Nephron progenitor cell (in vitro differentiated cells): Measurements from ENCODE around the gene TFE3.

ENCODE experiments used
- DNase-seq: peaks from one replicate; pipeline ENCODE4 v3.0.0; 2021
- H3K27ac Mint-ChIP-seq: 2 replicates; pipeline ENCODE4 v1.8.0; 2021; ENCODE audit warnings: mild to moderate bottlenecking, moderate library complexity, mixed read lengths
- H3K27me3 Mint-ChIP-seq: 2 replicates; pipeline ENCODE4 v1.8.0; 2021; ENCODE audit warnings: mild to moderate bottlenecking, low read depth, mixed read lengths; ENCODE audit not compliant: poor library complexity
- H3K36me3 Mint-ChIP-seq: 2 replicates; pipeline ENCODE4 v1.8.0; 2021; ENCODE audit warnings: low read depth, mixed read lengths
- H3K4me1 Mint-ChIP-seq: 2 replicates; pipeline ENCODE4 v1.8.0; 2021; ENCODE audit warnings: mixed read lengths
- H3K4me3 Mint-ChIP-seq: 2 replicates; pipeline ENCODE4 v1.8.0; 2021; ENCODE audit warnings: mild to moderate bottlenecking, moderate library complexity, mixed read lengths
- H3K9me3 Mint-ChIP-seq: 2 replicates; pipeline ENCODE4 v1.8.0; 2021; ENCODE audit warnings: mild to moderate bottlenecking, moderate library complexity, mixed read lengths
- CTCF ChIP-seq: fragments of 200-600 bp; sonication (generic); IDR thresholded peaks from 2 replicates; pipeline ENCODE4 v1.5.0; 2021; ENCODE audit warnings: antibody characterized with exemption

The TFE3 gene

GRCh38 chrX:49059201-49059600 is 16.0 kb upstream of the TFE3 start:
- no peak for DNase-seq
- no peak for TF ChIP-seq CTCF
- no peak overlapping the region for H3K4me3 Mint-ChIP-seq
- H3K36me3 Mint-ChIP-seq: peaks cover 14% of the 10 kb centered on the region
- H3K9me3 Mint-ChIP-seq: peaks cover 58% of the 10 kb centered on the region
- peaks cover 4% of the 10 kb centered on the region for H3K27me3 Mint-ChIP-seq
- H3K4me1 Mint-ChIP-seq: peaks cover 15% of the 10 kb centered on the region
- no peak overlapping the region for H3K27ac Mint-ChIP-seq

GRCh38 chrX:49058794-49059193 is 15.6 kb upstream of the TFE3 start, which contains the start of gene CCDC120:
CCDC120 (plus strand) TSS chrX:49058999; CDS start chrX:49062042, 3,043 bp downstream.
- no peak within 1 kb of the TSS for H3K4me3 Mint-ChIP-seq
- peaks cover 19% of the 10 kb centered on the region for H3K4me1 Mint-ChIP-seq
- no peak within 1 kb of the TSS for H3K27ac Mint-ChIP-seq
- no peak for TF ChIP-seq CTCF
- peaks cover 62% of the 10 kb centered on the region for H3K9me3 Mint-ChIP-seq
- DNase-seq: no peak
- peaks cover 16% of the 10 kb centered on the region for H3K36me3 Mint-ChIP-seq
- H3K27me3 Mint-ChIP-seq: peaks cover 4% of the 10 kb centered on the region

- H3K4me1 Mint-ChIP-seq: peaks cover 23% of the 10 kb centered on the region
- DNase-seq: no peak
- peaks cover 3% of the 10 kb centered on the region for H3K27me3 Mint-ChIP-seq
- H3K36me3 Mint-ChIP-seq: peaks cover 16% of the 10 kb centered on the region
- no peak overlapping the region for H3K27ac Mint-ChIP-seq
- H3K9me3 Mint-ChIP-seq: peaks cover 63% of the 10 kb centered on the region
- no peak for TF ChIP-seq CTCF
- H3K4me3 Mint-ChIP-seq: peak overlapping the region; percentile 87
These were observed 11.1 kb upstream of the TFE3 start for GRCh38 chrX:49054073-49054762.

GRCh38 chrX:49053223-49054072 is 10.3 kb upstream of the TFE3 start:
- Mint-ChIP-seq H3K27me3 (peaks cover 3% of the 10 kb centered on the region), H3K27ac (no peak overlapping the region), H3K9me3 (peaks cover 66% of the 10 kb centered on the region), H3K4me1 (peaks cover 22% of the 10 kb centered on the region), H3K36me3 (peaks cover 16% of the 10 kb centered on the region), H3K4me3 (peak overlapping the region; percentile 87)
- TF ChIP-seq CTCF: no peak
- peak; percentile 83 for DNase-seq

GRCh38 chrX:49043987-49044281 is 777 bp upstream of the TFE3 start:
- peaks cover 39% of the 10 kb centered on the region for H3K9me3 Mint-ChIP-seq

More at GRCh38 chrX:49043987-49044281, 777 bp upstream of the TFE3 start:
- Mint-ChIP-seq H3K4me1 (peaks cover 36% of the 10 kb centered on the region), H3K27me3 (peaks cover 3% of the 10 kb centered on the region), H3K36me3 (peaks cover under 1% of the 10 kb centered on the region), H3K27ac (no peak overlapping the region), H3K4me3 (peak overlapping the region; percentile 93)
- DNase-seq: no peak
- no peak for TF ChIP-seq CTCF
